GM19035 (cell line): ENCODE data around the gene RAB31.

ENCODE experiments used
- ATAC-seq: cut with Tn5 transposase; IDR thresholded peaks from one replicate; pipeline ENCODE4 v1.9.1; 2021; ENCODE audit not compliant: unreplicated experiment

The RAB31 gene

GRCh38 chr18:9712130-9712577 is 4.1 kb downstream of the RAB31 start:
- ATAC-seq, result no peak

DNA sequence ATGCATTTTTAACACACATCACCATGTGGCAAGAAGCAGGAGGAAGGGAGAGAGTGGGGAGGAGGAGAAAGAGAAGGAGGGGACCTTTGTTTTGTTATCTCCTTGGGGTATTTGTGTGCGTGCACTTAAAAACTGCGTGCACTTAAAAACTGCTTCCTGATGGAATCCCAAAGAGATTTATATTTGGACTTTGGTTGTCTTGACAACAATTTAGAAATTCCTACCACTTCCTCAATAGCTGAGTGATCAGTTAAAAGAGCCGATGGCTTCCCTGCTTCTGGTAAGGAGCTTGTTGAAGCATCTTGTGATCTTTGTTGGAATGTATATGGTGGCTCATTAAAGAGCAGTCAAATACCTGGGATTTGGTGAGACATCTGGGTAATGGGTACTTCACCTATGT is 4.5 kb downstream of the RAB31 start:
- ATAC-seq, result no peak

DNA sequence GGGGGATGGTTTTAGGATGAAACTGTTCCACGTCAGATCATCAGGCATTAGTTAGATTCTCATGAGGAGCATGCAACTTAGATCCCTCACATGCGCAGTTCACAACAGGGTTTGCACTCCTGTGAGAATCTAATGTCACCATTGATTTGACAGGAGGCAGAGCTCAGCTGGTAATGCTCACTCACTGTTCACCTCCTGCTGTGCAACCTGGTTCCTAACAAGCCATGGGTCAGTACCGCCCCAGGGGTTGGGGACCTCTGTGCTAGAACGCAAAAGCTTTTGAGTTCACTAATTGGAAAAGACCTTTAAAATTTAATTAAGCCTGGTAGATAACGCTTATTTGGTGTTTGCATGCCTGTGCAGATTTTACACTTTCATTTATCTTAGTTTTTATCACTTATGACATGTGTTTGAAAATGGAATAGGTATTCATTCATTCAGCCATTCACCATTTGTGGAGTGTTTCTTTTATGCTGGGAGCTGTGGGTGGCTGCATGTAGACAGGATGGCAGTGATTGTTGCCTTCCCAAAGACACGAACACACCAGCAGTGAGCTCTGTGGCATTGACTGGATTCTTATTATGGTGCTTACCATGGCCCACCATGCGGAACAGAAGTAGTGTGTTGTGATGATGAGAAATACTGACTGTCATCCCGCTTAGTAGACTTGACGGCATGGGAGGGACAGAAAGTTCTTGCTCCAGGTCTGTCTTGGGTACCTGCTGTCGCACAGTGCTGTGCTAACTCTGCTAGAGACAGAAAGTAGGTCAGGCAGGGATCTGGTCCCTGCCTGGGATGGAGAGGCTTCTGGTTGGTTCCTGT is 6.4 kb downstream of the RAB31 start:
- ATAC-seq, result no peak

DNA sequence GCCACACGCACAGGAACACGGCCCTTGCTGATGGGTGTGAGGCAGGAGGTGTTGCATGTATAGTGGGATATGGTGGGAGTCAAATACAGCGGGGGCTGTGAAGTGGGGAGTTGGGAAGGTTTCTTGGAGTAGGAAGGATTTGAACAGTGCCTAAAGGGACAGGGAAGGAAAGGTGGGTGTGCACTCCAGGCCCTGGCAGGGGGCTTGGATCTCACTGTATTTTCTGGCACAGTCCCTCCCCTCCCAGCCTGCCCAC is 6.9 kb downstream of the RAB31 start:
- no peak for ATAC-seq

DNA sequence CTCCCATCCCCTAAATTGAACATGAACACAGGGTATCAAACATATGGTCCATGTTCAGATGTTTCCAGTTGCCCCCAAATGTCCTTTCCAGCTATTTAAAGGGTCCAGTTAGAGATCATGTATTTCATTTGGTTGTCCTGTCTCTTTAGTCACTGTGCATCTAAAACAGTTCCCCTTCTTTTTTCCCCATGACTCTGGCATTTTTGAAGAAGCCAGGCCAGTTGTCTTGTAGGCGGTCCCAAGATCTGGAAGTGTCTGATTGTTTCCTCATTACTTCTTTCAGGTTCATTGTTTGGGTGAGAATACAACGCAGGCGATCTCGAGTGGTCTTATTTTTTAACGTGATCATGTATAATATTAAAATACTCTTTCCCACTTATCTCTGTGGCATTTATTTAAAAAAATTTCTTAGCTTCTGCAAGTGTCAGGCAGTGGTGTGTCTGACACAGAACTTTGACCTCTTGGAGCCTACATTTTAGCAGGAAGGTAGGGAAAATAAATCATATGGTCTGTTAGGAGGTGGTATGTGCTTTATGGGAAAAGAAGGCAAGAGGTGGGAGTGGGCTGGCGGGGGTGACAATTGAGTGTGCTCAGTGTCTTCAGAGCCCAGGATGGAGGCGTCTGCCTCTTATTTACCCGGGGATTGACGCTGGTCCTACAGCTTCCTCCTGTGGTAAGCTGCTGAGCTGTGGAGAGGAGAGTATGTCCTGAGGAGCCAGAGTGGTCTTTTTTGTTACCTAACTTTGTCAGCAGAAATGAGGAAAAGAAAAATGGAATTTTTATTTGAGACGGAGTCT is 8.1 kb downstream of the RAB31 start:
- ATAC-seq, result no peak

- ATAC-seq, result no peak
Measured at GRCh38 chr18:9716780-9717563, 8.9 kb downstream of the RAB31 start.

- no peak for ATAC-seq
Measured at GRCh38 chr18:9719421-9719981, 11.4 kb downstream of the RAB31 start.

DNA sequence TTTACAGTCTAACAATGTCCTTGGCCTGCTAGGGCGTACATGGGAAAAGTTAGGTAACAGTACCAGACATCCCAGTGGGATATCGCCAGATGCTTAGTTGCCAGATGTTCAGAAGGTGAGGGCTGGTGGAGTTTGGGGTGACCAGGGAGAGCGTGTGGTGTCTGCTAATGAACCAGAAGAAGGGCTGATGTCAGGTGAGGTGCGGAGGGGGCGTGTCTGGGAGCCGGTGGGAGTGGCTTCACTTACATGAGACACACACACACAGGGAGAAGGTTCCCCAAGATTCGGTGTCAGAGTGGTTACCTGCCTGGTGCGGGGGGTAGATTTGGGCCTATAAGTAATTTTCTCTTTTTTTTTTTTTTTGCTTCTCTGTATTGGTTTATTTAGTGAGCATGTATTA is 12.2 kb downstream of the RAB31 start:
- no peak for ATAC-seq

- ATAC-seq, result no peak
Measured at GRCh38 chr18:9721893-9722550, 13.9 kb downstream of the RAB31 start.

DNA sequence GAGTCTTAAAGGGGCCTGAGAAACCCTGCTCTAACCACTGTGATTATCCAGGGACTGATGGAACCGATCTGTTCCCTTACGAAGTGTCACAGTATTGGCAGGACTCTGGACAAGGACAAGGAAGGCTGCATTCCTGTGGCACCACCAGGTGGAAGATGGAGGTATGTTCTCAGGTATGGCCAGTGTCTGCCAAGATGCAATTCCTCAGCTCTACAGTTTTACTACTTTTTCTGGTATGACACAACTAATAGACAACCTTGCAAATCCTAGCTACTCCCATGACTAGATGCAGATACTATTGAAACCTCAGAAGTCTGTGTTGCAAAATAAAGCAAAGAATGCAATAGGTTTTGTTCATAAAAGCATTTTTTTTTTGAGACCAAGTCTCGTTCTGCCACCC is 14.6 kb downstream of the RAB31 start:
- no peak for ATAC-seq

- ATAC-seq, result no peak
Measured at GRCh38 chr18:9724797-9725585, 16.9 kb downstream of the RAB31 start.

DNA sequence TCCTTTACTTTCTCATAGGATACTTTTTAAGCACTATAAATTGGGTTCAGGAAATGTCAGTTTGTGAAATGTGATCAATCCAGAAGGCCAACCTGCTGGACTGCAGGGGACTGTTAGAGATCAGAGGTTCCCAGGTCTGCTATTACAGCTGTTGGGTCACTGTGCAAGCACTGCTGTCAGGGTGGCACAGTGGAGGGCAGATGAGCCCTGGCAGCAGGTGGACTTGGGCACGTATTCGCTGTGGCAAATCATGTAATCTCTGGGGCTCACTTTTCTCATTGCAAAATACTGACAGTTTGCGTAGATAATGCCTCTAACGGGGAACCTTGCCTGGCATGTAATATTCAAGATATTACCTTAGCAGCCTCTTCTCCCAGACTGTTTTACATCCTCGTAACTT is 18.1 kb downstream of the RAB31 start:
- ATAC-seq, result no peak

DNA sequence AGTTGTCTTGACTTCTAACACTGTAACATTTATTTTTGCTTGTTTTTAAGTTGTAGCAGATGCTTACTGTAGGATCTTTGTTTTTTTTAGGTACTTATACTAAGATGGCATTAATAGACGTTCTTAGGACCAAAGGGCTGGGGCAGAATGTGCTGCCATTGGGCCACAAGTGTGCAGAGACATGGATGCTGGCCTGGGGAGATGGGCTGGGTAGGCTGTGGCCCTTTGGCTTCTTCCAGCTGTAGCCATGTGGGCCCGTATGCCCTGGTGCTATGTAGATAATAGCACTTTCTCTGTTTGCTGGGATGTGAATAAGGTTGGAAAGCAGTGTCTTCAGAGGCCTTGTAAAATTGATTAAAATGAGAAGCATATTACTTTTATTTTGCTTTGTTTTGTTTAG is 18.8 kb downstream of the RAB31 start:
- no peak for ATAC-seq

- no peak for ATAC-seq
Measured at GRCh38 chr18:9730786-9731185, 22.7 kb downstream of the RAB31 start.

GRCh38 chr18:9731380-9731779 is 23.3 kb downstream of the RAB31 start:
- ATAC-seq, result no peak

DNA sequence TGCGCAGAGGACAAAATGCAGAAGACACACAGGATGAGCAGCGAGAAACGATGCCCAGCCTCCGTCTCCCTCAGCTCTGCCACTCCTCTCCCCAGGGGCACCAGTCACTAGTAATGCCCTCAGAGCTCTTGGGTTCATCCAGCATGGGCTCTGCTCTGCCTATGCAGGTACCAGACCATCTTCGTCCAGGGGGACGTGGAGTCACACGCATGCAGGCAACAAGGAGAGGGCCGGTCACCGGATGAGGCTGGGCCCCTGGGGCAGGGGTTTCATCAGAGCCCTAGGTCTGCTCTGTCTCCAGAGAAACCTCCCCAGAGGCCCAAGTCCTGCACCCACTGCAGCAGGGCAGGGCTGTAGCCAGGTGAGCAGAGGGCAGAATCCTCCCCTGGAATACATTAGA is 23.9 kb downstream of the RAB31 start:
- ATAC-seq, result no peak

DNA sequence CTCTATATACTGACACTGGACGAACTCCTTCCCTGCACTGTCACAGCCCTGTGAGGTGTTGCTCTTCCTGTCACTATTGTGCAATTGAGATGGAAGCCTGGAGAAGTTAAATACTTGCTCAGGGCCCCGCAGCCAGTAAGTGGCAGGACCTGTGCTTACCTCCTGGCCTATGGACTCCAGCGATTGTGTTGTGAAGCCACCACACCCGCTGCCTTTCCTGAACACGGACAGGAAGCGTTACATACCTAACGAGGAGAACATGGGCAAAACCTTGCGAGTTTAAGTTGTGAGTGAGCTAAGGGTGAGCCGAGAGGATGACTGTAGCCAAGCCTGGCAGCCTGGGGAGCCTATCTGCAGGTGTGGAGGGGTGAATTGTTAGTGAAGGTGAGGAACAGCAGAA is 26.1 kb downstream of the RAB31 start:
- ATAC-seq, result no peak

DNA sequence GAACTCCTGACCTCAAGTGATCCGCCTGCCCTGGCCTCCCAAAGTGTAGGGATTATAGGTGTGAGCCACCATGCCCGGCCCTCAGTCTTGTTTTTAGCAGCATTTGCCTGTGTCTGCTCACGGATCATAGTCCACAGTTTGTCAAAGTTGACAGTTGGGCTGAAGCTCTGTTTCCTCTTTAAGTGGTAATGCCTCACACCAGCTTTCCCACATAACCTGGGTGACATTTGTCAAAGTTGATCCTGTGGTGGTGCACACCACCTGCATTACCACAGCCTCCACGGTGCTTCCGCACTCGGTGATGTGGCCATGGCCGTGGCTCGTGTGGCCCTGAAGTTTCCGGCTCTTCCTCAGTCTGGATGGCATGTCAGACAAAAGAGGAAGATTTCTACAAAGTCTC is 27.1 kb downstream of the RAB31 start:
- no peak for ATAC-seq

DNA sequence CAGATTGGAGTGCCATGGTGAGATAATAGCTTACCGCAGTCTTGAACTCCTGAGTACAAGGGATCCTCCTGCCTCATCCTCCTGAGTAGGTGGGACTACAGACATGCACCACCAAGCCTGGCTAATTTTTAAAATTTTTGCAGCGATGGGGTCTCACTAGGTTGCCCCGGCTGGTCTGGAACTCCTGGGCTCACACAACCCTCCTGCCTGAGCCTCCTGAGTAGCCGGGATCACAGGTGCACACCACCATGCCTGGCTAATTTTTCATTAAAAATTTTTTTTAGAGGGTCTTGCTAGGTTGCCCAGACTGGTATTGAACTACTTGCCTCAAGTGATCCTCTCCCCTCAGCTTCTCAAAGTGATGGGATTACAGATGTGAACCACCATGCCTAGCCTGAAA is 27.8 kb downstream of the RAB31 start:
- ATAC-seq, result no peak

- ATAC-seq, result no peak
Measured at GRCh38 chr18:9736286-9736835, 28.3 kb downstream of the RAB31 start.
